Common myeloid progenitor, CD34-positive (primary cell): ENCODE measurements around the gene CPVL.
"Not testable (repeated sequence)": the region's sequence is repeated elsewhere in the genome, so short reads cannot be mapped to it uniquely, and the experiment has no call there.

Experiments used
- CTCF ChIA-PET: fragments of 350-600 bp; sonication (Branson Sonifier 250); formaldehyde crosslinking; loops from one replicate; lab custom pipeline; 2021; ENCODE audit warnings: antibody characterized with exemption; lab: Charles Lee
- POLR2A ChIA-PET: fragments of 350-600 bp; sonication (Branson Sonifier 250); formaldehyde crosslinking; loops from one replicate; lab custom pipeline; 2021; ENCODE audit warnings: antibody characterized with exemption; lab: Charles Lee
- DNase-seq, 3 donors: peaks; one replicate each; pipeline versions ENCODE4 v3.0.0 to v3.0.0-alpha.2; 2013
- H3K27ac ChIP-seq, 2 experiments: 1 replicate in 1 of 2; 2 replicates in 1 of 2; pipeline ENCODE4 v1.7.0; 2013; ENCODE audit warnings: inconsistent platforms in 2 of 2, low read length in 2 of 2, mild to moderate bottlenecking in 2 of 2, low read depth in 1 of 2, moderate library complexity in 1 of 2; ENCODE audit not compliant: severe bottlenecking in 2 of 2, insufficient read depth in 1 of 2, poor library complexity in 1 of 2
- H3K27me3 ChIP-seq, 5 experiments: replicated peaks in 2 of 5; 1 replicate in 3 of 5; 2 replicates in 2 of 5; pipeline versions ENCODE4 v1.6.1 to v1.7.0; 2013; ENCODE audit warnings: low read length in 4 of 5, mild to moderate bottlenecking in 2 of 5, moderate library complexity in 2 of 5, inconsistent platforms in 1 of 5; ENCODE audit not compliant: insufficient read depth in 5 of 5, control insufficient read depth in 4 of 5
- H3K36me3 ChIP-seq, 4 experiments: 1 replicate in 2 of 4; 2 replicates in 2 of 4; pipeline versions ENCODE4 v1.6.1 to v1.7.0; 2013; ENCODE audit warnings: low read length in 3 of 4, control low read depth in 1 of 4, mild to moderate bottlenecking in 1 of 4; ENCODE audit not compliant: control insufficient read depth in 4 of 4, insufficient read depth in 4 of 4
- H3K4me1 ChIP-seq, 4 experiments: 1 replicate in 3 of 4; 2 replicates in 1 of 4; pipeline versions ENCODE4 v1.6.1 to v1.7.1; 2013; ENCODE audit warnings: low read length in 3 of 4, mild to moderate bottlenecking in 3 of 4, control low read depth in 1 of 4, inconsistent platforms in 1 of 4, moderate library complexity in 1 of 4; ENCODE audit not compliant: control insufficient read depth in 4 of 4, insufficient read depth in 4 of 4; ENCODE audit errors: control extremely low read depth in 1 of 4
- H3K4me3 ChIP-seq, 7 experiments: 1 replicate in 4 of 7; 2 replicates in 3 of 7; pipeline versions ENCODE4 v1.5.1 to v1.7.0; 2013; ENCODE audit warnings: mild to moderate bottlenecking in 7 of 7, low read length in 6 of 7, moderate library complexity in 6 of 7, inconsistent platforms in 2 of 7, low read depth in 2 of 7, control low read depth in 1 of 7; ENCODE audit not compliant: insufficient read depth in 4 of 7, control insufficient read depth in 1 of 7; ENCODE audit errors: extremely low read depth in 1 of 7
- H3K9me3 ChIP-seq, 5 experiments: 1 replicate in 4 of 5; 2 replicates in 1 of 5; pipeline versions ENCODE4 v1.6.1 to v1.7.1; 2013; ENCODE audit warnings: low read length in 4 of 5, mild to moderate bottlenecking in 2 of 5, inconsistent platforms in 1 of 5, low read depth in 1 of 5, moderate library complexity in 1 of 5; ENCODE audit not compliant: control insufficient read depth in 4 of 5, insufficient read depth in 2 of 5; ENCODE audit errors: control extremely low read depth in 1 of 5
- WGBS: methylation state at CpG from one replicate; pipeline ENCODE4 v1.1.5; 2013; ENCODE audit not compliant: insufficient coverage; 5-methylcytosine and 5-hydroxymethylcytosine counted together

Gene CPVL

DNA sequence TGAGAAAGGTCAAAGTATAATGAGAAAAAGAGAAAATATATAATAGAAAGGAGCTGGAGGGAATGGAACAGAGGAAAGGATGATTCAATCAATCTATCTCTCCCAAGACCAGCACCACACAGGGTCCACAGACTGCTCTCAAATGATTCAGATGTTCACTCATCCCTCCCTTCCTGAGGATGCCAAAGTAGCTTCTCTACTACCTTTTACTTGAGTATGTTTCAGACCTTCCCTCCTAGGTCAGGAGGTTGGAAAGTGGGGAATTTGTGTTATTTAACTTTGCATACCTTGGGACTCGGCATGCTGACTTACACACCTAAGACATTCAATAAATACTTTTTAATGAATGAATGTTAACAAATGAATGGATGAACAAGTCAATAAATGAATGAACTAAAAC lies 30.6 kb downstream of the CPVL start:
- ChIA-PET POLR2A (no interaction called here), CTCF (interaction anchor here (1.7 to 2.4 kb wide), 4 partner anchors 9 to 74 kb away, joined by 6 to 9 read pairs (median 6); no protein-coding TSS in a partner anchor)
- Histone ChIP-seq H3K27ac (no peak overlapping the region), H3K36me3 (no peaks in the 10 kb centered on the region), H3K27me3 (no peaks in the 10 kb centered on the region), H3K9me3 (no peaks in the 10 kb centered on the region), H3K4me1 (peaks cover 7 to 33% (median 27%) of the 10 kb centered on the region in 4 experiments), H3K4me3 (no peak overlapping the region)
- no peak for DNase-seq
- WGBS: no CpG with 5 or more reads among the region's 1 CpG

DNA sequence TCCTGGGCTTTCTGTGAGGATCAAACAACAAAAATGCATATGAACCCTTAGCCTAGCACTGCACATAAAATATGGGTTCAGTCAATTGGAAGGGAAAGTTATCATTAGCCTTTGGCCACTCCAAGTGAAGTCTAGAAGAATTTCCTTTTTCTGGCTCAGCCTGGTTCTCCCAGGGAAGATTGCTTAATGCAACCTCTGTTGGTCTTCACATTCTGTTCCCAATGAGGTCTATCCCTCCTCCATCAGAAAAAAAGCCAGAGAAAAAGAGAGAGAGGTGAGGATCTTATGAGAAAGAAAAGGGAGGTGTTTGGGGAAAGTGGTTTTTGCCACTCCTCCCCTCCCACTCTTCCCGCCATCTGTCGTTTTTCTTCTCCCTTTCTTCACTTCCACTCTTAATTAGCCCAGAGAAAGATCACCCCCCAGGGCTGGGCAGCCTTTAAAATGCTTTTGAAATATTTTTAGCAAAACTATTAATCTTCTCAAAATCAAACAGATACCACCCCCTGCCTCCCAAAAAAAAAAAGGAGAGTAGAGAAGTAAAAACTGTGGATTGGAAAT lies 31.1 kb downstream of the CPVL start:
- POLR2A ChIA-PET: no interaction called here

GRCh38 chr7:29114266-29114665 lies 32.1 kb downstream of the CPVL start:
- POLR2A ChIA-PET, H3K36me3 ChIP-seq, H3K27me3 ChIP-seq, H3K9me3 ChIP-seq, H3K27ac ChIP-seq: not testable (repeated sequence)
- Histone ChIP-seq H3K4me1 (peaks cover 7 to 48% (median 41%) of the 10 kb centered on the region in 4 experiments), H3K4me3 (peak overlapping the region in 1 of 7 experiments; percentile 32)
- CTCF ChIA-PET: interaction anchor here (0.8 to 18.5 kb wide), 6 partner anchors 10 to 232 kb away, joined by 3 to 343 read pairs (median 4); no protein-coding TSS in a partner anchor
- peak in 1 of 3 donors; percentile 27 for DNase-seq
- 85% methylated on average over 2 of the region's 2 CpGs for WGBS

More for the DNA sequence above, 31.1 kb downstream of the CPVL start:
- H3K27me3 ChIP-seq: no peaks in the 10 kb centered on the region
- WGBS: no CpG with 5 or more reads among the region's 2 CpGs
- peaks cover 7 to 38% (median 31%) of the 10 kb centered on the region in 4 experiments for H3K4me1 ChIP-seq
- H3K36me3 ChIP-seq: no peaks in the 10 kb centered on the region
- DNase-seq: no peak
- CTCF ChIA-PET: interaction anchor here (1.7 to 18.5 kb wide), 4 partner anchors 9 to 191 kb away, joined by 6 to 343 read pairs (median 8); no protein-coding TSS in a partner anchor
- no peaks in the 10 kb centered on the region for H3K9me3 ChIP-seq
- H3K27ac ChIP-seq: no peak overlapping the region
- no peak overlapping the region for H3K4me3 ChIP-seq

DNA sequence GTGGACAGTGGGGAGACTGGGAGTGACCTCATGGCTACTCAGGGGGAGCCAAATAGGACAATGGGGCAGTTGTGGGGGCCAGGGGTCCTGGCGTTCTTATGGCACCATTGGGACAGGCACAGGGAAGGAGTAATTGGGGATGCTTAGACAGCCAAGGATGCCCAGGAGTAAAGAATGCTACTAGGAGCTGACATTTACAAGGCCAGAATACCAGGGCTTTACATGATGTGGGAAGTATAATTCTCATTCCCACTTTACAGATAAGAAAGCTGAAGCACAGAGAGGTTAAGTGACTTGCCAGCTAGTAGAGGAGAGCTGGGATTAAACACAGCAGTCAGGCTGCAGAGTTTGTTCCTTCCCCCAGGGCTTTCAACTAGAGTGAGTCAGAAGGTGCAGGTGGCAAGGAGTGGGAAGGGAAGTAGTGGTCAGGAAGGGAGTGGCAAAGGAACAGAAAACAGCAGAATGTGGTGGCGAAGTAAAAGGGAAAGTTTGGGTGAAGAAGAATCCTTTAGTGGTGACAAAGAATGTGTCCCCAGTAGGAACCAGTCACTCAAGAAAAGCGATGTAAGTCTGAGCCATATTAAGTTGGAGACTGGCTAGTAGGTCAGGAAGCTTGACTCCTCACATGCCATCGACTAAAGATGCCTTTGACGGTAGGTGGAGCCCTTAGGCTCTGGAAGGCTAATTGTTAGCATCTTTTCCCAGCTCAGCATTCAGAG lies 32.8 kb downstream of the CPVL start:
- no peak overlapping the region for H3K27ac ChIP-seq
- H3K4me1 ChIP-seq: peaks cover 7 to 51% (median 43%) of the 10 kb centered on the region in 4 experiments
- CTCF ChIA-PET: interaction anchor here (0.7 to 18.5 kb wide), 9 partner anchors 9 to 294 kb away, joined by 3 to 343 read pairs (median 4); no protein-coding TSS in a partner anchor
- POLR2A ChIA-PET: no interaction called here
- 20% methylated on average over 5 of the region's 5 CpGs for WGBS
- peak overlapping the region in 3 of 7 experiments; percentile 30 to 60 (median 32) for H3K4me3 ChIP-seq
- H3K9me3 ChIP-seq: no peaks in the 10 kb centered on the region
- no peaks in the 10 kb centered on the region for H3K27me3 ChIP-seq
- peak; percentile 63 to 88 (median 85) for DNase-seq
- H3K36me3 ChIP-seq: no peaks in the 10 kb centered on the region

GRCh38 chr7:29112721-29113120 lies 33.6 kb downstream of the CPVL start:
- POLR2A ChIA-PET: no interaction called here
- 100% methylated on average over 2 of the region's 4 CpGs for WGBS
- Histone ChIP-seq H3K4me3 (no peak overlapping the region), H3K36me3 (no peaks in the 10 kb centered on the region), H3K4me1 (peaks cover 7 to 51% (median 43%) of the 10 kb centered on the region in 4 experiments), H3K9me3 (no peaks in the 10 kb centered on the region), H3K27ac (no peak overlapping the region), H3K27me3 (no peaks in the 10 kb centered on the region)
- no peak for DNase-seq
- CTCF ChIA-PET: interaction anchor here (1.2 to 18.5 kb wide), 5 partner anchors 31 to 299 kb away, joined by 3 to 343 read pairs (median 6); no protein-coding TSS in a partner anchor

DNA sequence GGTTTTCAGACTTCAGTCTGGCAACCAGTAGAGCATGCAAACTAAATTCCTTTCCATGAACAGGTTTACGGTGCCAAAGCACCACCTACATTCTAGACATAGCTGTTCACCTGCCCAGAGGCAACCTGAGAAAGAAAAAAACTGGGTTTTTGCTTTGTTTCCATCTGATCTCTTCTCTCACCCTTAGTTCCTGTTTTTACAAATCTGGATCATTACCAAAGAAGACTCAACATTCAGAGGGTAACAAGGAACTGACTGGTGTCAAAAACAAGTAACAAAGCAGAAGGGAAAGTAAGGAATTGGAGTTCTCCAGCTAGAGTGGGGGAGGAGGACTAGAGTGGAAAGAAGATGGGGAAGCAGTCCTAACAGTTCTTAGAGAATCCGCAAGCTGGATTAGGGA lies 36.4 kb downstream of the CPVL start:
- no peaks in the 10 kb centered on the region for H3K9me3 ChIP-seq
- DNase-seq: peak in 2 of 3 donors; percentile 73 to 76
- peak overlapping the region in 1 of 7 experiments; percentile 19 for H3K4me3 ChIP-seq
- ChIA-PET CTCF (interaction anchor here (1.0 to 18.5 kb wide), 8 partner anchors 9 to 299 kb away, joined by 3 to 343 read pairs (median 4); no protein-coding TSS in a partner anchor), POLR2A (no interaction called here)
- 100% methylated on average over 1 of the region's 2 CpGs for WGBS
- no peak overlapping the region for H3K27ac ChIP-seq
- H3K36me3 ChIP-seq: no peaks in the 10 kb centered on the region
- no peaks in the 10 kb centered on the region for H3K27me3 ChIP-seq
- peaks cover 7 to 48% (median 41%) of the 10 kb centered on the region in 4 experiments for H3K4me1 ChIP-seq
